ENCODE measurements around the gene ARL5C.

ARL5C gene

DNA sequence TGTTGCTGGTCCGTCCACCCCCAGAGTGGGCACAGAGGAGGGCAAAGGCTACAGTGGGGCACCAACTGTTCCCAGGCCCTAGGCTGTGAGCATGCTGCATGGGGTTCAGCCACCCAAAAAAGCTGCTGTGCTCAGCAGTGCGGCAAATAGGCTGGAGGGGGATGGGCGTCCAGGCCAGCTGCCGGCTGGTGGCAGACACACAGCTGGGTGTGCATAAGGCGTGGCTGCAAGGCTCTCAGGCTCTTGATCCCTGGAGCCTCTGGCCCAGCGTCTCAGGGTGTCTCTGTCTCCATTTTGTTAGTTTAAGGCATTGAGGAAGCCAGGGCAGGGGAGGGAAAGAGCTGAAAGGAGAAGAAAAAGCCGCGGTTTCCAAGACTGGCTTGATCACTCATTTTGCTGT, 42.9 kb upstream of the ARL5C start:
- TF ChIP-seq, protein P1, sequence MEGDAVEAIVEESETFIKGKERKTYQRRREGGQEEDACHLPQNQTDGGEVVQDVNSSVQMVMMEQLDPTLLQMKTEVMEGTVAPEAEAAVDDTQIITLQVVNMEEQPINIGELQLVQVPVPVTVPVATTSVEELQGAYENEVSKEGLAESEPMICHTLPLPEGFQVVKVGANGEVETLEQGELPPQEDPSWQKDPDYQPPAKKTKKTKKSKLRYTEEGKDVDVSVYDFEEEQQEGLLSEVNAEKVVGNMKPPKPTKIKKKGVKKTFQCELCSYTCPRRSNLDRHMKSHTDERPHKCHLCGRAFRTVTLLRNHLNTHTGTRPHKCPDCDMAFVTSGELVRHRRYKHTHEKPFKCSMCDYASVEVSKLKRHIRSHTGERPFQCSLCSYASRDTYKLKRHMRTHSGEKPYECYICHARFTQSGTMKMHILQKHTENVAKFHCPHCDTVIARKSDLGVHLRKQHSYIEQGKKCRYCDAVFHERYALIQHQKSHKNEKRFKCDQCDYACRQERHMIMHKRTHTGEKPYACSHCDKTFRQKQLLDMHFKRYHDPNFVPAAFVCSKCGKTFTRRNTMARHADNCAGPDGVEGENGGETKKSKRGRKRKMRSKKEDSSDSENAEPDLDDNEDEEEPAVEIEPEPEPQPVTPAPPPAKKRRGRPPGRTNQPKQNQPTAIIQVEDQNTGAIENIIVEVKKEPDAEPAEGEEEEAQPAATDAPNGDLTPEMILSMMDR (conservative IDR thresholded peaks at IDR 0.05; ENCODE audit: low read length) = no peak
- H3K4me3 ChIP-seq (ENCODE audit: low read length) = no peak overlapping the region
- no peak for DNase-seq (ENCODE audit: low read depth)

DNA sequence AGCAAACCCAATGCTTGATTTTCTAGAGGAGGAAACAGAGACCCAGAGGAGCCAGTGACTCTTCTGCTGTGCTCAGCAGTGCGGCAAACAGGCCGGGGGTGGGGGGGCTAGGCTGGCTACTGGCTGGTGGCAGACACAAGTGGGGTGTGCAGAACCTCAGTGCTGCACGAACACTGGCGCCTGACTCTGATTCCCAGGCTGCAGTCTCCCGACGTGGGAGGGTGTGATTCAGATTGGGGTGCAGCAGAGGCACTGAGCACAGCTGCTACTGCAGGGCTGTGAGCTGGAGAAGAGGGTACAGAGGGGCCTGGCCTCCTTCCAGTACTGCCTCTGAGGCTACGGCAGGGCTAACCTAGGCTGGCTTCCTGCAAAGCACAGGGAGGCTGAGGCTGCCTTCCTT, 42.2 kb upstream of the ARL5C start:
- TF ChIP-seq, protein P1 (conservative IDR thresholded peaks at IDR 0.05; ENCODE audit: low read length) = no peak
- H3K4me3 ChIP-seq (ENCODE audit: low read length) = no peak overlapping the region
- DNase-seq (ENCODE audit: low read depth) = no peak

DNA sequence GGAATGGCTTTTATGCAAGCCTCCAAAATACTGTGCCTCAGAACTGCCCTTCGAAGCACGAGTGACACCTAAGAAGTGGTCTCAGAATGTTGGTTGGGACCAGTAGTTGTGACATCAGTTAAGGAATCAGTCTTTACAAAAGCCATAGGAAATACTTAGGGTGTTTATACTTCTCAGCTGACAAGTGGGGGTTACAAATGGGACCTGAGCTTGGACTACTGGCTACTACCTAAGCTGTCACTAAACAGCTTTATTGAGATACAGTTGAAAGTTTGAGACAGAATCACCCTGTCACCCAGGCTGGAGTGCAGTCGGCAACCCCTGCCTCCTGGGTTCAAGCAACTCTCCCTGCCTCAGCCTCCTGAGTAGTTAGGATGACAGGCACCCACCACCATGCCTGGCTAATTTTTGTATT, 39.2 kb upstream of the ARL5C start:
- H3K4me3 ChIP-seq (ENCODE audit: low read length) = no peak overlapping the region
- DNase-seq (ENCODE audit: low read depth) = no peak
- TF ChIP-seq, protein P1 (conservative IDR thresholded peaks at IDR 0.05; ENCODE audit: low read length) = no peak

DNA sequence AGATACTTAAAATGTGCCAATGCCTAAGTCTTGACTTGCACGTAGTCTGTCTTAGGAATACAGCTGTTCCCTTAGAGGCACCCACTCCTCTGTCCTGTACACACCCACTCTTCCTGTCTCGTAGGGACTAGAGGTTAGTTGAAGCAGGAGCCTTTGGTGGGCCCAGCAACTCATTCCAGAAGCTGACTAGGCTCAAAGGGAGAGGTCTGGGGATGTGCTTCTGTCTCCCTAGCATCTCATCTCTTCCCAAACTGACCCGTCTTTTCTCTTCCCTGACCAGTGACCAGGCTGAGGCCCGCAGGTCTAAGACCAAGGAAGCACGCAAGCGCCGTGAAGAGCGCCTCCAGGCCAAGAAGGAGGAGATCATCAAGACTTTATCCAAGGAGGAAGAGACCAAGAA, 38.3 kb upstream of the ARL5C start:
- DNase-seq (ENCODE audit: low read depth) = no peak
- H3K4me3 ChIP-seq (ENCODE audit: low read length) = no peak overlapping the region
- TF ChIP-seq, protein P1 (conservative IDR thresholded peaks at IDR 0.05; ENCODE audit: low read length) = no peak

DNA sequence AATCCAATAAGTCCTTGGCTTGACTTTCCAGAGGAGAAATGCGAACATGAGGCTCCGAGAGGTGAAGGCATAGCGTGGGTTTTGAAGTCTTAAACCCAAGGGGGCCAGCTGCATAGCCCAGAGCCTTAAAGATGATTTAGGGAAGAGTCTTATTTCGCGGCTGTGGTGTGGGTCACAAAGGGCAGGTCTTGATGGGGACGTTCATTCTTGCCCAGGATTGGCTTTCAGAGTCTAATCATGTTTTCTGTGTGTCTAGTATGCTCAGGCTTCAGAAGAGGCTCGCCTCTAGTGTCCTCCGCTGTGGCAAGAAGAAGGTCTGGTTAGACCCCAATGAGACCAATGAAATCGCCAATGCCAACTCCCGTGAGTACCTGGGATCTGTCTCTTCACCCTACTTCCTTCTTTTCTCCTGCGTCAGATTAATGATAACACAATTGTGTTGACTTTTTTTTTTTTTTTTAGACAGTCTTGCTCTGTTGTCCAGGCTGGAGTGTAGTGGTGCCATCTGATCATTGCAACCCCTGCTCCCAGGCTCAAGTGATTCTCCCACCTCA, 35.1 kb upstream of the ARL5C start:
- H3K4me3 ChIP-seq (ENCODE audit: low read length) = peak overlapping the region; percentile 79
- no peak for DNase-seq (ENCODE audit: low read depth)
- TF ChIP-seq, protein P1 (conservative IDR thresholded peaks at IDR 0.05; ENCODE audit: low read length) = no peak

DNA sequence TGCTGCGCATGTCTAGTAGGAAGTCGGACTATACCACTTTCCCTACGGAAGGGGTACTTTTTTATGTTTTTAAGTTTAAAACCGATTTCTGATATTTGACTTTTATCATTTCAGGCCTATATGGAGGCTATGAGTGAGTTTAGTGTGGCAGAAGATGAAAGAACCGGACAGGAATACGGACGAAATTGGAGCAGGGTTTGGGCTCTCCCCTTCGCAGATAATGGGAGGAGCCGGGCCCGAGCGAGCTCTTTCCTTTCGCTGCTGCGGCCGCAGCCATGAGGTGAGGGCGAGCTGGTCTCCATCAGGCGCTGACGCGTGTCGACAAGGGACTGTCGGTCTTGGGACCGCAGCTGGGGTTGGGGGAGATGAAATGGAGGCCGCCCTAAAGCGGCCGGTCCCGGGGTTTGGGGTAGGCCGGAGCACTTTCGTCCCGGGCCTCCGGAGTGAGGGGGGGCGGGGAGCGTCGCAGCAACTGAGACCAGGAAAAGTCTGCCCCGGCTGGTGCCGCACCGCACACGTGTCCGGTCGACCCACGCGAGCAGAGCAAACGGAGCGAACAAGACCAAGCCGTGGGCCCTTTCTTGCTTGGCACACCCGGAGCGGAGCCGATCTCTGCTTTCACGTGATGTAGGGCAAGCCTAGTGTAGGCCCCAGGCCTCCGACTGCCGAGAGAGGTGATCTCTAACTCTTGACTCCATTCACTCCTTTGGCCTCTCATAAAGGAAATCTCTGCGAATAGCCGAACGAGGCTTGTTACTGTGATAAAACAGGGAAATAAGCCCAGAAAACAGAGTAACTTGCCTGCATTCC, 34.3 kb upstream of the ARL5C start, which contains the start of gene RPL19:
Gene RPL19 (plus strand): TSS at position 214 of the 810 bp plus-strand sequence. CDS start 62 bp downstream, at position 276.
- peak; percentile 34 for DNase-seq (ENCODE audit: low read depth)
- TF ChIP-seq, protein P1 (conservative IDR thresholded peaks at IDR 0.05; ENCODE audit: low read length) = no peak
- H3K4me3 ChIP-seq (ENCODE audit: low read length) = peak within 1 kb of the TSS; percentile 79

DNA sequence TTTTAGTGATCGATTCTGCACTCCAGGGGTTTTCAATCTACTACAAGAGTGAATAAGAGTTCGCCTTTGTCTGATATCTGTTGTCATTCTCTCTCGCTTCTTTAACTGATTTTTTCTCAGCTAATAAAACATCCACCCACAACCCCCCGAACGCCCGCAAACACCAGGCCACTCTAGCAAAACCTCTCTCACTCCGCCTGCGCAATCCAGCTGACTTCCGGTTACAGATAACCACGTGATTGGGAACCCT, 33.8 kb upstream of the ARL5C start:
- TF ChIP-seq, protein P1 (conservative IDR thresholded peaks at IDR 0.05; ENCODE audit: low read length) = no peak
- DNase-seq (ENCODE audit: low read depth) = peak; percentile 94
- peak overlapping the region; percentile 79 for H3K4me3 ChIP-seq (ENCODE audit: low read length)
